Activated CD4-positive, alpha-beta T cell treated with anti-CD3 and anti-CD28 coated beads, Interleukin-2, amount 10 ng/mL, durations not matched to agents 24 days and 14 days (primary cell): ENCODE results near the gene TMEM270. TPM values are rescaled to one million over a fixed set of nuclear protein-coding genes. Genes with fewer than 3 reads are reported as not detected.

Source experiments
- DNase-seq: peaks from one replicate; pipeline ENCODE4 v3.0.0; 2022
- H3K27ac Mint-ChIP-seq: one replicate; pipeline ENCODE4 v1.8.0; 2022; ENCODE audit warnings: mild to moderate bottlenecking, mixed read lengths
- H3K27me3 Mint-ChIP-seq: one replicate; pipeline ENCODE4 v1.8.0; 2022; ENCODE audit warnings: mixed read lengths
- H3K36me3 Mint-ChIP-seq: one replicate; pipeline ENCODE4 v1.8.0; 2022; ENCODE audit warnings: low read depth, mild to moderate bottlenecking, mixed read lengths
- H3K4me1 Mint-ChIP-seq: one replicate; pipeline ENCODE4 v1.8.0; 2021; ENCODE audit warnings: mixed read lengths
- H3K4me3 Mint-ChIP-seq: one replicate; pipeline ENCODE4 v1.8.0; 2022; ENCODE audit warnings: mild to moderate bottlenecking, moderate library complexity, mixed read lengths
- H3K9me3 Mint-ChIP-seq: one replicate; pipeline ENCODE4 v1.8.0; 2021; ENCODE audit warnings: mixed read lengths
- intact Hi-C: fragments of 100-400 bp; cut with micrococcal nuclease; formaldehyde crosslinking; loops from one replicate; pipeline ENCODE4 v1.15.1; 2023
- total RNA-seq: library from RNA; stranded (reverse); gene quantifications from 2 replicates; pipeline ENCODE4 v1.2.3, GENCODE V29; 2022

Gene TMEM270
- total RNA-seq, 1 donor from 2014 or later, result not detected

- no peaks in the 10 kb centered on the region for H3K36me3 Mint-ChIP-seq
- no peak for DNase-seq
- H3K27me3 Mint-ChIP-seq, result no peaks in the 10 kb centered on the region
- intact Hi-C loops, result no loop called here
- no peak overlapping the region for H3K27ac Mint-ChIP-seq
- no peak overlapping the region for H3K4me3 Mint-ChIP-seq
- no peaks in the 10 kb centered on the region for H3K9me3 Mint-ChIP-seq
- no peaks in the 10 kb centered on the region for H3K4me1 Mint-ChIP-seq
Measured at GRCh38 chr7:73906874-73907273, 45.9 kb downstream of the TMEM270 start.

DNA sequence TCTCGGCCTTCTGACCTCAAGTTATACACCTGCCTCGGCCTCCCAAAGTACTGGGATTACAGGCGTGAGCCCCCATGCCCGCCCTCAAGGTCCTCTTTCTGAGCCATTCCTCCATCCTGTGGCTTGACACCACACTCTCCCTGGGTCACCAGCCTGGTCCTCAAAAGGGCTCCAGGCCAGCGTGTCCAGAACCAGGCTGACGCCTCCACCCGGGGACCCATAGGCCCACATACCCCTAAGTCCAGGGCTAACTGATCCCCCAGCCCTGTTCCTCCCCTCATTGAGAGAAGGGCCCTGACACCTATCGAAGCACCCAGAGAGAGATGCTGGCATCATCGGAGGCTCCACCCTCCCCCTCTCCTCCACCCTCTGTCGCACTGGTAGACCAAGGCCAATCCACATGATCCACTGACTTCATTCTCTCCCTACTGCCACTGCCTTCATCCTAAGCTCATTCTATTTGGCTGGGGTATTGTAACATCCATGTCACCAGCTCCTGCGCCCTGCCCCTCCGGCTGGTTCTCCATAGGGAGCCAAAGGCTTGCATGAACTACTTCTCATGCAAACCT is 46.7 kb downstream of the TMEM270 start:
- Mint-ChIP-seq H3K9me3 (no peaks in the 10 kb centered on the region), H3K36me3 (no peaks in the 10 kb centered on the region), H3K27ac (no peak overlapping the region), H3K4me3 (no peak overlapping the region), H3K27me3 (no peaks in the 10 kb centered on the region), H3K4me1 (no peaks in the 10 kb centered on the region)
- DNase-seq, result no peak
- intact Hi-C loops, result no loop called here

GRCh38 chr7:73908123-73908611 is 47.2 kb downstream of the TMEM270 start:
- intact Hi-C loops, result no loop called here
- Mint-ChIP-seq H3K27me3 (no peaks in the 10 kb centered on the region), H3K27ac (no peak overlapping the region), H3K4me3 (no peak overlapping the region), H3K36me3 (no peaks in the 10 kb centered on the region), H3K9me3 (no peaks in the 10 kb centered on the region), H3K4me1 (no peaks in the 10 kb centered on the region)
- no peak for DNase-seq

GRCh38 chr7:73909051-73909941 is 48.3 kb downstream of the TMEM270 start:
- intact Hi-C loops, result no loop called here
- H3K27me3 Mint-ChIP-seq, result no peaks in the 10 kb centered on the region
- H3K4me1 Mint-ChIP-seq, result no peaks in the 10 kb centered on the region
- H3K4me3 Mint-ChIP-seq, result no peak overlapping the region
- no peaks in the 10 kb centered on the region for H3K9me3 Mint-ChIP-seq
- DNase-seq, result no peak
- H3K27ac Mint-ChIP-seq, result no peak overlapping the region
- no peaks in the 10 kb centered on the region for H3K36me3 Mint-ChIP-seq

- intact Hi-C loops, result no loop called here
- no peak overlapping the region for H3K4me3 Mint-ChIP-seq
- H3K27ac Mint-ChIP-seq, result no peak overlapping the region
- no peaks in the 10 kb centered on the region for H3K36me3 Mint-ChIP-seq
- H3K9me3 Mint-ChIP-seq, result no peaks in the 10 kb centered on the region
- H3K4me1 Mint-ChIP-seq, result no peaks in the 10 kb centered on the region
- peaks cover 2% of the 10 kb centered on the region for H3K27me3 Mint-ChIP-seq
- no peak for DNase-seq
Measured at GRCh38 chr7:73909996-73910395, 49.0 kb downstream of the TMEM270 start.

DNA sequence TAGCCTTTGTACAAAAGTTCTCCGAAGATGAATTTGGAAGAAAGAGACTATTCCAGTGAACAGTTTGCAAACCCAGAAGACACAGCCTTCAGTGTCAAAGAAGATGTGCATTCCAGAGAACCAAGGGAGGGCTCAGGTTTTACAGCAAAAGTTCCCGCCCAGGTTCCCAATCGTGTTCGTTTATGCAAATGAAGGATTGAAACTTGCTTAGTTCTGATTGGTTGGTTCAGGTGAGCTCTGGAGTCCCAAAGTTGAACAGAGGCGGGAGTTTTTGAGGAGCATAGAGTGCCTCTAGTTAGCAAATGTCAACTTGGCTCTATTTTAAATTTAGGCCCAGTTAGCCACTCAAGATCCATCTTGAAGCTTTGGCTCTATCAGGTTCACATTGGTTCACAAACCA is 51.3 kb downstream of the TMEM270 start:
- H3K4me3 Mint-ChIP-seq, result no peak overlapping the region
- H3K27me3 Mint-ChIP-seq, result peaks cover 2% of the 10 kb centered on the region
- H3K36me3 Mint-ChIP-seq, result no peaks in the 10 kb centered on the region
- H3K9me3 Mint-ChIP-seq, result no peaks in the 10 kb centered on the region
- H3K4me1 Mint-ChIP-seq, result no peaks in the 10 kb centered on the region
- intact Hi-C loops, result no loop called here
- DNase-seq, result no peak
- no peak overlapping the region for H3K27ac Mint-ChIP-seq

Other genes starting within 250 kb of the TMEM270 start
- gene MLXIPL, start 236.6 kb upstream of the TMEM270 start, total RNA-seq, result not detected in 2 replicates
- 0.40 and 0.47 TPM in 2 replicates for gene VPS37D, start 193.3 kb upstream of the TMEM270 start, total RNA-seq
- gene DNAJC30, start 177.7 kb upstream of the TMEM270 start, total RNA-seq, result 9.4 and 10.9 TPM in 2 replicates
- 133 TPM in 2 replicates for gene BUD23, start 177.6 kb upstream of the TMEM270 start, total RNA-seq
- 19.0 and 19.4 TPM in 2 replicates for gene STX1A, start 141.5 kb upstream of the TMEM270 start, total RNA-seq
- 20.8 and 23.0 TPM in 2 replicates for gene ABHD11, start 122.4 kb upstream of the TMEM270 start, total RNA-seq
- gene CLDN3, start 90.9 kb upstream of the TMEM270 start, total RNA-seq, result not detected in 2 replicates
- gene CLDN4, start 30.2 kb upstream of the TMEM270 start, total RNA-seq, result not detected in 2 replicates
- 1.3 and 1.9 TPM in 2 replicates for gene METTL27, start 18.6 kb upstream of the TMEM270 start, total RNA-seq
- gene ELN, start 167.0 kb downstream of the TMEM270 start, total RNA-seq, result not detected in 2 replicates
- gene LIMK1, start 222.6 kb downstream of the TMEM270 start, total RNA-seq, result 25.3 and 26.3 TPM in 2 replicates